SU-DHL-6 (cell line): ENCODE results near the gene ISM1.

Experiments used
- EZH2phosphoT487 ChIP-seq: fragments of 200-600 bp; sonication (generic), shearing (Covaris generic); conservative IDR thresholded peaks from 2 replicates; pipeline ENCODE4 v1.6.1; 2018; ENCODE audit warnings: mild to moderate bottlenecking, antibody characterized with exemption, low read length, moderate library complexity, mixed read lengths
- TF ChIP-seq, protein P1 (sequence below): fragments of 200-600 bp; sonication (generic); IDR thresholded peaks from one replicate; pipeline ENCODE4 v1.5.1; 2017; ENCODE audit warnings: antibody characterized with exemption, mild to moderate bottlenecking, low read length, moderate library complexity; ENCODE audit not compliant: insufficient read depth, poor library complexity, severe bottlenecking

DNA sequence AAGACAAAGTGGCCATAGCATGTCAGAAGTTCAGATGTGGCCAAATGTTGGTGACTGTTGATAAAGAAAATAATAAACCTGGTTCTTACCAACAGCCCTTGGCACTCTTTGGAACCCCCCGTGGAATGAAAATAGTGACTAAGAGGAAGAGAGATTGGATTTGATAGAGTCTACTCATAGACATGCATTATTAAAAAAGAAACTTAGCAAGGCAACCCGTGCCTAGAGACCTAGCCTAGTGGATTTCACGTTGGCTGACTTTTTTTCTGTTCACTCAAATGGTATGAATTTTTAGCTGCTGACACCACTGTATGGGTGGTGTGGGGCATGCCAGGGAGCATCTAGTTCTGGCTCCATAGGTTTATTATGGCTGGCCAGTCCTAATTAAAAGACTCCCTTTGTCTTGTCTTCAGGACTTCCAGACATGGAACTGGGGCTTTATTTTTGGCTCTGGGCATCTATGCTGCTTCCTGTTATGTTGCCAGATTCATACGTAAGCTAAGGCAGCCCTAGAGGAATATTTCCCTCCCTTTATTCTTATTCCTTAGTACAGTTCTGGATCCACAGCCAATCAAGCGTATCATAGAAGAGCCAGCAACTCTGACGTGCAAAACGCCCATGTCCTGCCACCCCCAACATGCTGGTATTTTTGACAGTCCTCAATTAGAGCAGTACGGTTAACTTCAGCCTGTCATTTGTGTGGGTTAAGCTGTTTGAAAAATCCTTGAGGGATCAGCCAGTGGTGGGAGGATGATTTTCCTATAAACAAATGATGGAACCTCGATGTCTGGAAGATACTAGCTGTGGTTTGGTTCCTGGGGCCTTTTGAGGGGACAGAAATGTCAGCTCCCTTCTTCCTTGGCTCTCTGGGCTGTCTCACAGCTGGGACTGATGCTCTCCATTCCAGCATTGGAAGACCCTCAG lies 127.5 kb downstream of the ISM1 start:
- TF ChIP-seq, protein P1, sequence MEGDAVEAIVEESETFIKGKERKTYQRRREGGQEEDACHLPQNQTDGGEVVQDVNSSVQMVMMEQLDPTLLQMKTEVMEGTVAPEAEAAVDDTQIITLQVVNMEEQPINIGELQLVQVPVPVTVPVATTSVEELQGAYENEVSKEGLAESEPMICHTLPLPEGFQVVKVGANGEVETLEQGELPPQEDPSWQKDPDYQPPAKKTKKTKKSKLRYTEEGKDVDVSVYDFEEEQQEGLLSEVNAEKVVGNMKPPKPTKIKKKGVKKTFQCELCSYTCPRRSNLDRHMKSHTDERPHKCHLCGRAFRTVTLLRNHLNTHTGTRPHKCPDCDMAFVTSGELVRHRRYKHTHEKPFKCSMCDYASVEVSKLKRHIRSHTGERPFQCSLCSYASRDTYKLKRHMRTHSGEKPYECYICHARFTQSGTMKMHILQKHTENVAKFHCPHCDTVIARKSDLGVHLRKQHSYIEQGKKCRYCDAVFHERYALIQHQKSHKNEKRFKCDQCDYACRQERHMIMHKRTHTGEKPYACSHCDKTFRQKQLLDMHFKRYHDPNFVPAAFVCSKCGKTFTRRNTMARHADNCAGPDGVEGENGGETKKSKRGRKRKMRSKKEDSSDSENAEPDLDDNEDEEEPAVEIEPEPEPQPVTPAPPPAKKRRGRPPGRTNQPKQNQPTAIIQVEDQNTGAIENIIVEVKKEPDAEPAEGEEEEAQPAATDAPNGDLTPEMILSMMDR: no peak
- TF ChIP-seq EZH2phosphoT487: no peak
